ENCODE measurements around the gene SLC25A29.
"Not testable (repeated sequence)": the region's sequence is repeated elsewhere in the genome, so short reads cannot be mapped to it uniquely, and the experiment has no call there.

Gene SLC25A29

GRCh38 chr14:100285021-100285912, 21.0 kb downstream of the SLC25A29 start:
- no peaks in the 10 kb centered on the region for H3K27me3 Mint-ChIP-seq
- ATAC-seq (peak; percentile 92), DNase-seq (peak; percentile 83 to 90)
- H3K4me3 Mint-ChIP-seq = peak overlapping the region; percentile 79 to 83
- H3K27ac Mint-ChIP-seq = peak overlapping the region; percentile 74 to 88
- H3K9me3 Mint-ChIP-seq = no peaks in the 10 kb centered on the region
- peaks cover 16% of the 10 kb centered on the region for H3K4me1 Mint-ChIP-seq

DNA sequence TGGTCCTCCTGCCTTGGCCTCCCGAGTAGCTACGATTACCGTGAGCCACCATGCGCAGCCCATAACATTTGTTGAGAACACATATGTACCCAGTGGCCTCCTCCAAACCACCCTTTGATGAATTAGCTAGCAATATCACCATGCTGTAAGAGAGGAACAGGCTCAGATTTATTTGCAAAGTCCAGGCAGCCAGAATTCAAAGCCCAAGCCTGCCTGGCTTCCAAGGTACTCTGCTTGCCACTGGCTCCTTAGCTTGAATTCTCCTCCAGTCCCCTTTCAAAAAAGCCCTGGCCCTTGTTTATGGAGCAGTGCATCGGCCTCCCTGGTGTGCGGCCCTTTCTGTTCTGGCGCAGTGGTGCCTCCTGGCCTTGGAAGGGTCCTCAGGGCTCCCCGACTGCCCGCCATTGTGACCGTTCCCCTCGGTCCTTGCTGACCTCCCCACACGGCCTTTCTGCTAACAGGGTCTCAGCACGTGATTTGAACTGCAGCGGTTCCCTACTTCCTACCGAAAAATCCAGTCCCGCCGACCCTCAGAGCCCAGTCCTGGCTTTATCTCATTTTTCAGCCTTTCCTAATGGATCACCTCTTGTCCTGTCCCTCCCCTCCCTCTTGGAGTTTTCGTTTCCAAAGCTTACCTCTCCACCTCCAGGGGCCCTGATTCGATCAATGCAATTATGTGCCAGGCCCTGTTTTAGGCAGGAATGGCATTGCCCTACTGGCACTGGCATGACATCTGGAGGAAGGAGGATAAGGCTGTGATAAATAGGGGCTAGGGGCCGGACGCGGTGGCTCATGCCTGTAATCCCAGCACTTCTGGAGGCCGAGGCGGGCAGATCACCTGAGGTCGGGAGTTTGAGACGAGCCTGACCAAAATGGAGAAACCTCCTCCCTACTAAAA, 22.0 kb downstream of the SLC25A29 start:
- no peak for DNase-seq
- H3K4me3 Mint-ChIP-seq = peak overlapping the region; percentile 70 to 77
- no peaks in the 10 kb centered on the region for H3K27me3 Mint-ChIP-seq
- peak overlapping the region; percentile 85 to 89 for H3K27ac Mint-ChIP-seq
- no peak for ATAC-seq
- H3K9me3 Mint-ChIP-seq = no peaks in the 10 kb centered on the region
- peaks cover 23% of the 10 kb centered on the region for H3K4me1 Mint-ChIP-seq

DNA sequence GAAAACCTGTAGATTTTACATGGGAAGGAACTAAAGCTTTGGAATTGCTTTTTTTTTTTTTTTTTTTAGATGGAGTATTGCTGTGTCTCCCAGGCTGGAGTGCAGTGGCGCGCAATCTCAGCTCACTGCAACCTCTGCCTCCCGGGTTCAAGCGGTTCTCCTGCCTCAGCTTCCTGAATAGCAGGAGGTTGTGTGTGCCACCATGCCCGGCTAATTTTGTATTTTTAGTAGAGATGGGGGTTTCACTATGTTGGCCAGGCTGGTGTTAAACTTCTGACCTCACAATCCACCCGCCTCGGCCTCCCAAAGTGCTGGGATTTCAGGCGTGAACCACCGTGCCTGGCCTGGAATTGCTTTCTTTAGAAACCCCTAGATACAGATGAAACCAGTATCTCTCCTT, 22.8 kb downstream of the SLC25A29 start:
- ATAC-seq, H3K9me3 Mint-ChIP-seq, DNase-seq, H3K27me3 Mint-ChIP-seq, H3K4me3 Mint-ChIP-seq: not testable (repeated sequence)
- H3K27ac Mint-ChIP-seq = peak overlapping the region in 1 of 2 donors; percentile 59
- peaks cover 31% of the 10 kb centered on the region for H3K4me1 Mint-ChIP-seq

GRCh38 chr14:100282766-100283419, 23.4 kb downstream of the SLC25A29 start:
- Mint-ChIP-seq H3K27ac (peak overlapping the region in 1 of 2 donors; percentile 59), H3K27me3 (no peaks in the 10 kb centered on the region), H3K4me1 (peaks cover 33% of the 10 kb centered on the region), H3K9me3 (no peaks in the 10 kb centered on the region), H3K4me3 (no peak overlapping the region)
- ATAC-seq (no peak), DNase-seq (no peak)

GRCh38 chr14:100282083-100282350, 24.2 kb downstream of the SLC25A29 start:
- peaks cover 33% of the 10 kb centered on the region for H3K4me1 Mint-ChIP-seq
- H3K9me3 Mint-ChIP-seq = no peaks in the 10 kb centered on the region
- DNase-seq (no peak), ATAC-seq (no peak)
- no peaks in the 10 kb centered on the region for H3K27me3 Mint-ChIP-seq
- no peak overlapping the region for H3K4me3 Mint-ChIP-seq
- no peak overlapping the region for H3K27ac Mint-ChIP-seq

DNA sequence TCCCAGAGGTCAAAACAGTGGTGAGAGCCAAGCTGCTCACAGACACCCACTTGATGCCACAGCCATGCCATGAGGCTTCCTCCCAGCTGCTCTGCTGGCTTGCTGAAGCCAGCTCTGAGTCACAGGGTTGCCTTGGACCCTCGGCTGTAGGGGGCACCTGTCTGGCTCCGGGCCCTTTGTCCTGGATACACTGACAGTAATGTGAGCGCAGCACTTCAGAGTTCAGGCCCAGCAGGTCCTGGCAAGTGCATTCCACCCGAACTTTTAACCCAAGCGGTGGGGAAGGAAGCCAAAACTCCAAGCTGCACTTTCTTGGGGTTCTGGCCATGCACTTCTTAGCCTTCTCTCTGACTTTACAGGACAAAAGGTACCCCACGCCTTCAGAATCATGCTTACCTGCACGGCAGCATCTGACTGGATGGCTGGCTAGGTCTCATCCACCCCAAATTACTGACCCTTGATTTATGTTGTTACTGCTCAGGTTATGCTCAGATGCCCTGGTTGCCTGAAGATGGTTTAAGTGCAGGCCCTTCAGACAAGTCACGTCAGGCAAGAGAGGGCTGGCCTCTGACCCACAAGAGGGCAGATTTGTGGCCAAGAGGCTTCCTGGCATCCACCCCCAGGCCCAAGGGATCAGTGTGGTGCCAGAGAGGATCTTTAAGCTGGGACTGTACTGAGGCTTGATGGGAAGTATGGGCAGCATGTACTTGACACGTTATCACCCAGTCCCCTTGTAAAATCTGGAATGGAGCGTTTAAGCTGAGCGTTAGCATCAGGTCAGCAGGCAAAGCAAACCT, 24.8 kb downstream of the SLC25A29 start:
- H3K9me3 Mint-ChIP-seq = no peaks in the 10 kb centered on the region
- H3K4me3 Mint-ChIP-seq = no peak overlapping the region
- ATAC-seq (no peak), DNase-seq (no peak)
- no peaks in the 10 kb centered on the region for H3K27me3 Mint-ChIP-seq
- H3K4me1 Mint-ChIP-seq = peaks cover 33% of the 10 kb centered on the region
- peak overlapping the region in 1 of 2 donors; percentile 64 for H3K27ac Mint-ChIP-seq

- H3K4me1 Mint-ChIP-seq = peaks cover 38% of the 10 kb centered on the region
- no peaks in the 10 kb centered on the region for H3K9me3 Mint-ChIP-seq
- no peak for ATAC-seq
- H3K4me3 Mint-ChIP-seq = no peak overlapping the region
- peak overlapping the region; percentile 48 to 72 for H3K27ac Mint-ChIP-seq
- no peak for DNase-seq
- H3K27me3 Mint-ChIP-seq = no peaks in the 10 kb centered on the region
Observed at GRCh38 chr14:100279563-100279962, 26.7 kb downstream of the SLC25A29 start.

GRCh38 chr14:100279133-100279532, 27.1 kb downstream of the SLC25A29 start:
- Mint-ChIP-seq H3K27ac (no peak overlapping the region), H3K4me1 (peaks cover 38% of the 10 kb centered on the region), H3K4me3 (no peak overlapping the region), H3K27me3 (no peaks in the 10 kb centered on the region), H3K9me3 (no peaks in the 10 kb centered on the region)
- ATAC-seq (no peak), DNase-seq (no peak)

GRCh38 chr14:100278702-100279101, 27.5 kb downstream of the SLC25A29 start:
- H3K27ac Mint-ChIP-seq = no peak overlapping the region
- H3K4me3 Mint-ChIP-seq = no peak overlapping the region
- H3K27me3 Mint-ChIP-seq = no peaks in the 10 kb centered on the region
- H3K4me1 Mint-ChIP-seq = peaks cover 42% of the 10 kb centered on the region
- no peak for DNase-seq
- H3K9me3 Mint-ChIP-seq = no peaks in the 10 kb centered on the region
- ATAC-seq = peak; percentile 63

DNA sequence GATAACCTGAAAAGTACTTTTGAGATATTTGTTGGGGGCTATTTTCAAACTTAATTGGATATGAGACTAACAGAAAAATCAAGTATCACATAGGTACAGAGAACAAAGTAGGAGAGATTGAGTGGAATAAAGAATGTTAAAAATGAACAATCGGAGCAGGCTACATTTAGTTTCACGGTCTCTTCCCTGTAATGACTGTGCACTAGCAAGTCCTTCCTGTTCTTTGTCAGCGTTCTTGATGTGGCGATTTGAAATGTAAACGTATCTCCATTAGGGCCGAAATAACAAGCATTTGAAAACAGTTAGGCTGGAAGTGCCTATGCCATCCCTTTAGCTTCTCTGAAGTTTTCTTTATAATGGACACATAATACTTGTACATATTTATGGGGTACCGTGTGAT, 31.0 kb downstream of the SLC25A29 start:
- Mint-ChIP-seq H3K27ac (peak overlapping the region in 1 of 2 donors; percentile 44), H3K4me1 (peaks cover 58% of the 10 kb centered on the region), H3K4me3 (no peak overlapping the region), H3K27me3 (no peaks in the 10 kb centered on the region), H3K9me3 (no peaks in the 10 kb centered on the region)
- DNase-seq = no peak
- ATAC-seq = peak; percentile 52

DNA sequence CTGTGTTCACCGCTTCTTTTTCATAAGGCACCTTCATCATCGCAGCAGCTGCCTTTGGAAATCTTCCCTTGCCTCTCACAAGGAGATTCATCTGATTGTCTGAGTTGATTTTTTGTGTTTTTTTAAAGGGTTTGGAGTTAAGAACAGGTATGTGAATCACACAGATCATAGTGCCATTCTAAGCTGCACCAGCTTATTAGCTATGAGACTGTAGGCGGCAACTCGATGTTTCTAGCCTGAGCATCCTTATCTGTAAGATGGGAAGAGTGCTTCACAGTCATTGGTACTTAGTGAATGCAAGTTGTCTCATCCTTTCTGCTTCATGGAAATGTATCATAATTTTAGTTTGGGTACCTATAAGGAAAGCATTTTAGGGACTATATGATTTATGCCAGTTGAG, 32.0 kb downstream of the SLC25A29 start:
- Mint-ChIP-seq H3K4me3 (no peak overlapping the region), H3K9me3 (no peaks in the 10 kb centered on the region), H3K4me1 (peaks cover 50% of the 10 kb centered on the region), H3K27ac (peak overlapping the region in 1 of 2 donors; percentile 42), H3K27me3 (no peaks in the 10 kb centered on the region)
- ATAC-seq = no peak
- no peak for DNase-seq

DNA sequence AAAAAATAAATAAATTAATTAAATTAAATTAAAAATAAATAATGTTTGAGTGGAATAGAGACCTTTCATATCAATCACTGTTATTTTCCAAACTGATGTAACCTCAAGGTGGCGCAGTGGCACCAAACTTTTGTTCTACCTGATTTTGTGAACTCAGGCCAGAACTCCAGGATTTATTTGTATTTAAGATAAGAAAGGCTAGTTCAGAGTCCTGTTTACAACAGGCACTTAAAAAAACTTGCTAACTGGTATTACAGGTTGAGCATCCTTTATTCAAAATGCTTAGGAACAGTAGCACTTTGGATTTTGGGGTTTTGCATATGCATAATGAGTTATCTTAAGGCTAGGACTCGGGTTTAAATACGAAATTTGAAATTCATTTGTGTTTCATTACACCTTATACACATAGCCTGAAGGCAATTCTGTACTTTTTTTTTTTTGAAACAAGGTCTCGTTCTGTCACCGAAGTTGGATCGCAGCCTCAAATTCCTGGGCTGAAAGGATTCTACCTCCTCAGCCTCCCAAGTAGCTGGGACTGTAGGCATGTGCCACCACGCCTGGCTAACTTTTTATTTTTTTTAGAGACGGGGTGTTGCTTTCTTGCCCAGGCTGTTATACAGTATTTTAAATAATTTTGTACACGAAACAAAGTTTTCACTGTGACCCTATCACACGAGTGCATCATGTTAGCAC, 34.9 kb downstream of the SLC25A29 start:
- Mint-ChIP-seq H3K4me1 (peaks cover 56% of the 10 kb centered on the region), H3K27ac (no peak overlapping the region), H3K27me3 (no peaks in the 10 kb centered on the region), H3K9me3 (no peaks in the 10 kb centered on the region), H3K4me3 (no peak overlapping the region)
- ATAC-seq (no peak), DNase-seq (no peak)

DNA sequence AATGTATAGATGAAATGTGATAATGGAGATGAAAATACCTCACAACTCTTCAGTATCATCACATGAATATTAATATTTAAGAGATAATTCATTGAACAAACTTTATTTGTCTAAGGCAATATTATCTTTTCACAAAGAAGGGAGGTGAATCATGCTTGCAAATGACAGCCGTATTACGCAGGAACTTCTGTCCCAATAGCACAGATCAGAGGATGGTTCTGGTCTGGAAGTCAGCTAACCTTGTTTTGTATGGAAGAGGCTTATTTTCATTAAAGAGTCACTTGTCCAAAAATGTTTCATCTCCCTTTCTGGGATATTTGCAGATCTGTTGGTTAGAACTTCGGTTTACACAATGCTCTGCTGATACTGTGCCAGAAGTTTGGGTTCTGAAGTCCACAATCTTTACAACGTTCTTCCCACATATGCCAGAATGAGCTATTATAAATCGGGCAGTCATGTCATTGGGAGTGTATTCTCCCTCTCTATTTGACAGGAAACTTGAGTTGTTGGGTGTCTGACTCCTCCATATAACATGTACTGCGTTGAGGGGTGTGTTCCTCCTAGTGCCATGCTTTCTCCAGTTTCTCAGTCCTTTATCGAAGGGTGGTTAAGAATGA, 37.5 kb downstream of the SLC25A29 start:
- DNase-seq (no peak), ATAC-seq (no peak)
- Mint-ChIP-seq H3K4me1 (peaks cover 57% of the 10 kb centered on the region), H3K27me3 (no peaks in the 10 kb centered on the region), H3K9me3 (no peaks in the 10 kb centered on the region), H3K27ac (no peak overlapping the region), H3K4me3 (no peak overlapping the region)

- ATAC-seq (no peak), DNase-seq (no peak)
- Mint-ChIP-seq H3K9me3 (no peaks in the 10 kb centered on the region), H3K4me3 (no peak overlapping the region), H3K4me1 (peaks cover 54% of the 10 kb centered on the region), H3K27ac (peak overlapping the region in 1 of 2 donors; percentile 24), H3K27me3 (no peaks in the 10 kb centered on the region)
Observed at GRCh38 chr14:100267990-100268389, 38.3 kb downstream of the SLC25A29 start.

Measured in stimulated activated naive CD8-positive, alpha-beta T cell treated with anti-CD3 and anti-CD28 coated beads, Interleukin-15, amount 100 ng/mL, for 72 hours (primary cell).